ENCODE results near the gene SH3BGRL2.
A peak's percentile ranks its signal among the peaks of the same experiment; 100 is the strongest.
"Not testable (repeated sequence)": the region's sequence is repeated elsewhere in the genome, so short reads cannot be mapped to it uniquely, and the experiment has no call there.

The SH3BGRL2 gene

DNA sequence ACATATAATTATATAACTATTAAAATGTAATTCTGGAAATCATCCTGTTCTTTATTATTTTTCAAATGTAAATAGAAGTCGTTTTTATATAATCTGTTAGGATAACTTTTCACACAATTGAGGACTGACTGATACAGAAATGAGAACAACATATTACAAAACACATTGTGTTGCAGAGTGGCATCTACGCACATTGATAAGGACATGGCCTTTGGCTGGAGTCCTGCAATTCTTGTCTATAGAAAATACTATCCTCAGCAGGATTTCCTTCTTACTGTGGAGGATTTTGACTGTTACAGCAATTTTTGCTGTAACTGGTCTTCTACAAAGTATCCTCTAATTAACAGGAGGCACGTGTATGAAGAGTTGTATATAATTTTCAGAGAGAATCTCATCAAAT is 19.8 kb downstream of the SH3BGRL2 start:
- DNase-seq: no peak

DNA sequence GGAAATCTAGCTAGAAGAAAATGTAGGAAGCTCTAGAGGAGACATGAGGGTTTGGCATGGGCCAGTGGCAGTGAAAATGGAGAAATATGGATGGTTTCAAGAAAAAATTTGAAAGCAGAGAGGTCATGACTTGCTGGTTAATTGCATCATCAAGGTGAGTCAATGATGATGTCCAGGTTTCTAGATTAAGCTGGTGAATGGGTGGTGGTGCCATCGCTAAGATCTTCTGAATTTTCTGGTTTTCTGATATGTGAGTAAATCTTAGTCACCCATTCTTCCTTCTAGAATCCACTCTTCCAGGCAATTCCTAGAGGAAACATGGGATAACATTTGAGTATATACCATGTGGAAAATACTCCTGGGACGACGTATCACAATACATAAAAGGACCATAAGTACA is 25.0 kb downstream of the SH3BGRL2 start:
- no peak for DNase-seq

DNA sequence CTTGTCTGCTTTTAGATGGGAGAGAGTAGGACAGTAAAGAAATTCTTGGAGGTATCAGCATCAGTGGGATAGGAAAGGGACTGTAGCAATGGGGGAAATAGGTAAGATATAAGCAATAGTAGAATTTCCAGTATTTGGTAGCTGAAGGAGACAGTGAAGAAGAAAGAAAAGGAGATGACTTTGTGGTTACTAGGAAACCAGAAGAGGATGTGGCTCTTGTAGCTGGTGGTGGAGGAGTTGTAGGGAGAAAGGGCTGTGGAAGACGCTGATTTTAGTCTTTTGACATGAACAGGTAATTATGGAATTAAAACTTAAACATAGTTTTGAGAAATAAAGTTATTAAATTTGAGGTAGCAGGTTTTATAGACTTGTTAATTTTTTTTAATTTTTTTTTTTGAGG is 26.1 kb downstream of the SH3BGRL2 start:
- DNase-seq: no peak

DNA sequence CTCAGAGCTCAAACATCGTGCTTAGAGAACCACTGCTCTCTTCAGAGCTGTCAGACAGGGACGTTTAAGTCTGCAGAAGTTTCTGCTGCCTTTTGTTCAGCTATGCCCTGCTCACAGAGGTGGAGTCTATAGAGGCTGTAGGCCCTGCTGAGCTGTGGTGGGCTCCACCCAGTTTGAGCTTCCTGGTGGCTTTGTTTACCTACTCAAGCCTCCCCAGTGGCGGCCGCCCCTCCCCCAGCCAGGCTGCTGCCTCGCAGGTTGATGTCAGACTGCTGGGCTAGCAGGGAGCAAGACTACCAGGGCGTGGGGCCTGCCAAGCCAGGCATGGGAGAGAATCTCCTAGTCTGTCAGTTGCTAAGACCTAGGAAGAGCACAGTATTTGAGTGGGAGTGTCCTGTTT is 32.5 kb downstream of the SH3BGRL2 start:
- not testable (repeated sequence) for DNase-seq

DNA sequence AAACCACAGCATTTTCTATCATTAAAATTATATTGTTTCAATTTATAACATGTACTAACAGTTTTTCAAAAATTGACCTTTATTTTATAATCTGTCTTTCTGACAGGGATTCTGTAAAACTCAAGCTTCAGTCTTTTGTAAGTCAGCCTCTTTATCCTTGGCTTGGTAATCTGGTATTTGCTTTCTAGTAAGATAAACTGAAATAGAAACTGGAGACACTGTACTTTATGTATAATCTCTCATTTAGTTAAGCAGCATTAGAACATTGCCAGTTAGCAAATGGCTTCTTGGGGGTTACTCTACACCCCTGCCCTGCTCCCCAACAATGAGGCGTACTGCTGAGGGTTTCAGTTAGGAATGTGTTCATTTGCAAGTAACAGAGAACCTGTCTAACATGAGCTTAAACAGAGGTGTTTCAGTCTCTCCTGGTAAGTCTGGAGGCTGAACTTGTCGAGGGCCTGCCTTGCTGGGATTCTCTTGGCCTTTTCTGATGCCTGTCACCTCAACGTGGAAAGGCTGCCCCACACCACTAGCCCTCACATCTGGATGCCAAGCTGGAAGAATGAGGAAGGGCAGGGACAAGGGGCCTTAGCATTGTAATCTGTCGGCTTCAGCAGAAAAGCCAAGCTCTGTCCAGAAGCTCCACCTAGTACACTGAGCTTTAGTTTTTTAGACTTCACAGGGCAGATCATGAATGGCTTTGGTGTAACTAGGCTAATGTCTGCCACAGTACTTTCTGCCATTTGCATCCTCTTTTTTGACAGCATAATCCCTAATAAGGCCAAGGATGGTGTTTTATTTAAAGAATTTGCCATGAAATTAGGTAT is 34.8 kb downstream of the SH3BGRL2 start:
- no peak for DNase-seq

DNA sequence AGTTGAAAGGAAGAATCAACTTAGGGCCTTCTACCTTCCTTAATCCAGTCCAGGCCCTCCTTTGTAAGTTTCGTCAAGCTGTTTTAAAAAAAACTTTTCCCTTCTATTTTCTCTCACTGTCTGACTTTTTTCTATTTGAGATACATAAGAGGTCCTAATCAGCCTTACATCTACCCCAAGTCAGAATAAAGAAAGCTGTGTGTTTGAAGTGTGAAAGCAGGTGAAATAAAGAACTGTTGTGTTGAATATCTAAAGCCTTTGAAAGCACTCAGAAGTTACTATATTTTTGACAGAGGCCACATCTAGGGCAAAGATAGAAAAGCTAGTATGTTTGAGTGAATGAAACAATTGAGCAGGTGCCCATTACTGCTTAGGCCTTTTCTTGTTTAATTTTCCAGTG is 35.5 kb downstream of the SH3BGRL2 start:
- no peak for DNase-seq

DNA sequence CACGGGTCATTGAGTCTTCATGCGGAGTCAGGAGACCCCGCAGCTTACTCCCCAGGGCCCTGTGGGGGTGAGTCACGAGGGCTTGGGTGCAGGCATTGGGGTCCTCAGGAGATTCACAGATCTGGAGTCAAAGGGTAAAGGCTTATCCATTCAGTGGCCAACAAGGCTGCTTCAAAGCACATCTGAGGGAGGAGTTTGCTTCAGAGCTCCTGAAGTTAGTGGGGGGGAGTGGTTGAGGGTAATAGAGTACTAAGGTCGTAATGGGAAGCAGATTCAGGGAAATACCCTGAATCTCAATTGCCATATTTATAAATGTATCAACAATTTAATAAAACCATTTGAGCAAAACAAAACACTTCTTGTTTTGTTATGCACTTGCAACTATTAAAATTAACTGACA is 37.3 kb downstream of the SH3BGRL2 start:
- DNase-seq: no peak

DNA sequence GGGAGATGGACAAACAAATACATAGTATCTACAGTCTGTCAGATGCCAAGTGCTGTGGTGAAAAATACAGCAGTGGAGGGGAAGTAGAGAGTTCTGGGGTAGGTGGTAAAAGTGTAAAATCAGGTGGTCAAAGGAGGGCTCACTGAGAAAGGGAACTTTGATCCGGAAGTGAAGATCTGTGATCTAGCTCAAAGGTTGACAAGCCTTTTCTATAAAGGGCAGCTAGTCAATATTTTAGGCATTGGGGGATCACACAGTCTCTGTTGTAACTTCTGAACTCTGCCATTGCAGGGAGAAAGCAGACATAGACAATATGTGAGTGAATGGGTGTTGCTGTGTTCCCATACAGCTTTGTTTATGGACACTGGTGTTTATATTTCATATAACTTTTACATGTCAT is 38.6 kb downstream of the SH3BGRL2 start:
- no peak for DNase-seq

DNA sequence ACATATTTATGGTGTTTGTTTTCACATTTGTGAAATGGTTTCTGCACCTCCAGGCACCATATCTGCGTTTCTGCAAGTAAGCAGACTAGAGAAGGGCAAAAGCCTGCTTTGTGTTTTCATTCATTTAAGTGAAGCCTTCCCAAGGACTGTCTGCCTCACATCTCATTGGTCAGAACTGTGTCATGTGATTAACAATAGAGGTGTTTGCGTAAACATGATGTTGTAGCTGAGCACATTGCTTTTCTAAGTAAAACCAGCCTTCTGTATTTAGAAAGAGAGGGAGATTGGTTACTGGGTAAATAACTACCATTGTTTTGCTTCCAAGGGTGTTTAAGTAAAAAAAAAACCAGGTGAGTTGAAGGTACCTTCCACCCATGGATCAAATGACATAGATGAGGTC is 39.7 kb downstream of the SH3BGRL2 start:
- no peak for DNase-seq

DNA sequence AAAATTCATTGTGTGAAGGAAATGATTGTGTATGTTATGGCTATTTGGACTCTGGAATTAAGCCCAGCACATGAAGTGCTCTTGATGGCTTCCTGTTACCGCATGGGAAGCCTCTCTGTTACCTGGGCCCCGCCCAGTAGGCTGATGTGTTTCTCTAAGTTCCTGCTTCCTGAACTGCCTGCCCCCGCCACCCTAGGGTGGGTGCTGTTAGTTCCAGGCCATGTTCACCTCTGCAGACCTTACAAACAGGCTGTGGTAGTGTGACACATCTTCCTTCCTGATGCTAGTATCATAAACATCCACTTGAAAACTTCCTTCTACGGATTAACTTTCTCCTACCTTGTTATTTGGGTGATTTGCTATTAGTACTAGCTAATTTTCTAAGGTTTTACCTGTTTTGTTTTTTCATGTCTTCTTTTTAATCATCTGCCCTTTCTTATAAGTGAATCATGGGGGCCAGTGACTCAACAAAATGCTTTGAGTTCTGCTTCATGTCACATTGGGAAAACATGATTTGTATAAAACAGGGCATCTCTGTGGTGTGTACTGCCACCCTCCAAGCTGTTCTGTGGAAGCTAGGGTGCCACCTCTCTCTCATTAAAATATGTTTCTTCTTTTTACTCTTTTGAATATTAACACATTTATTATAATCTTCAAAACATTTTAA is 40.6 kb downstream of the SH3BGRL2 start:
- no peak for DNase-seq

DNA sequence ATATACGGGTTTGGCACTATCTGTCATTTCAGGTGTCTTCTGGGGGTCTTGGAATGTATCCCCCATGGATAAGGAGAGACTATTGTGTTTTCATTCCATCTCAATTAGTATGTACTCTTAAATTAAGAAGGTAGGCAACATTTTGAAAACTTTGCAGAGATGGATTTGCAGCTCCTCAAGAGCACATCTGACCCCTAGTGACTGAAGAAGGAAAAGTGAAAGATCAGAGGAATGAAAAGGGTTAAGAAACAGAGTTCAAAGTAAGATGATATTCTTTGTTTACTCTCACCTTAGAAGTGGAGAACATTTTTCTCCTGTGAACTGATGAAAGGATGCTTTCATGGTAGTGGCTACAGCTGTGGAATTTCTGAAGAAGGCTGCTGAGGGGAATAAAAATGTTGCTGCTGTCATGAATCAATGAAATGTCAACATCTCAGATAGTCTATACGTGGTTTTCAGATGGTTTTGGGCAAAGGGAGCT is 41.5 kb downstream of the SH3BGRL2 start:
- DNase-seq: no peak

DNA sequence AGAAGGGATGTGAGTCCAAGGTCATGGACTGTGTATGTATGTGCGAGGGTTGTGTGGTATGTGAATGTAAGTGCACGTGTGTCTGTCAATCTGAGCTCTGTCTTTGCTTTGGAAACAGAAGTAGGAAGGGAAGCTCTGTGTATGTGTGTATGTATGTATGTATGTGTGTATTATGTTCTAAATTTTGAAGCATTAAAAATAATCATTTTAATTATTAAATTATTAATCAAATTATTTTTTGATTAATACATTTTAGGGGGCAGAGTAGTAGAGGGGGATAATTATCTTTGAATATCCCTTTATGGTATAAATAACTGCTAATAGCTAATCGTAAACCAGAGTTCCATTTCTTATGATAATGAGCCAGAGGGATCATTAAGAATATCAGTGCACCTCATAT is 42.8 kb downstream of the SH3BGRL2 start:
- DNase-seq: no peak

DNA sequence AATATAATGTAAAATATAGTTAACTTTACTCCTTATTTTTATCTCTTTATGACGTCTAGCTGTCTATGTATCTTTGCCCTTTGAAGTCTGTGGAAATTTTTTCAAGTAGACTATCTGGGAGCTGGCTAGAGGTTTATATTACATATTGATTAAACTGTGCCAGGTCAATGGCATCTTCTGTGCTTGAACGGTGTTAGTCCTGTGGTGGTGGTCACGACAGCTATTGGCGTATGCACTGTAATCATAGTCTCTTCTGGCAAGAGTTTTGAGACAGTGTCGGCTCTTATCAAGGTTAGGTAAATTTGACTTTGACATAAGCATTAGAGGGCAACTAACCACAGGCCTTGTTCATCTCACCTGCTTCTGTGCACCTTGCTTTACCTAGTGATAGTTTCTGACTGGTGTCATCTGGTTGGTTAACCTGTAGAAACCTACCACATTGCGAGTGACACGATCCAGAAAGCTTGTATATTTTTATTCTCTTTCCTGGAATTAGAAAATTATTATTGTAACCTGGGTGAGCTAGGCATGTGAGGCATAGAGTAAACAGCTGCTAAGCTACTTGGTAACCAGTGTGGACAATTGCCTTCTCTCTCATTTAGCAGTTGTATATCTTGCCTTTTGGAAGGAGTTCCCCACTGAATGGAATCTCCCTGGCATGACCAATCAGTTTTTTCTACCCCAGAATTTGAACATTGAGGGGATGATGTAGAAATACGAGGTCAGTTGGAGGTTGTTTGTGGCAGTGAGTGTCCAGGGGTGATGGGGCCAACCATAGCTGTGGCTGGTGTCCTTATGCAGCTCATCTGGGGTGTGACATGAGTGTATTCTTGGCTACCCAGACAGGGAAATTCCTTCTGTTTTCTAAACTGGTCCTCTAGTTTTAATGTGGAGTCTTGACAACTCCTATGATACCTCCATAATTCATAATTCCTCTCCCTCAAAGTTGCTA is 45.9 kb downstream of the SH3BGRL2 start:
- no peak for DNase-seq

DNA sequence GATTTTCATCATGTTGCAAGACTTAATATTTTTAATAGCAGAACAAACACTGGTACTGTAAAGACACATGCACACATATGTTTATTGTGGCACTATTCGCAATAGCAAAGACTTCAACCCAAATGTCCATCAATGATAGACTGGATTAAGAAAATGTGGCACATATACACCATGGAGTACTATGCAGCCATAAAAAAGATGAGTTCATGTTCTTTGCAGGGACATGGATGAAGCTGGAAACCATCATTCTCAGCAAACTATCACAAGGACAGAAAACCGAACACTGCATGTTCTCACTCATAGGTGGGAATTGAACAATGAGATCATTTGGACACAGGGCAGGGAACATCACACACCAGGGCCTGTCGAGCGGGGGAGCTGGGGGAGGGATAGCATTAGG is 51.6 kb downstream of the SH3BGRL2 start:
- DNase-seq: not testable (repeated sequence)

DNA sequence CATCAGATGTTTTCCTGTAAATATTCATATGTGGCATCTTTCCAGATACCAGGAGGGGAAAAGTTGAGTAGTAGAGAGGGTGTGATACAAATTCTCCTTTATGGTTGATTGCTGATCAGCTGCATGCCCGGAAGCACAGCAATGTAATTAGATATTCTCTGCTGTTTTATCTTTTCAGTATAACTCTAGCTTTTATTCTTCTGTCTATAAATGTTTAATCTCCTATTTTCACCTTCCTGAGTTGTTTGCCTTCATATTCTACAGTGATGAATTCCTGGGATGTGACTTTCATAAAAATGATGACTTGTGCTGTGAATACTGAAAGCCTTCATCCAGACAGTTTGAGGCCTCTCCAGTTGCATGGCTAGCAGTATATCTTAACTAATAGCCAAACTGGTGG is 53.7 kb downstream of the SH3BGRL2 start:
- no peak for DNase-seq

DNA sequence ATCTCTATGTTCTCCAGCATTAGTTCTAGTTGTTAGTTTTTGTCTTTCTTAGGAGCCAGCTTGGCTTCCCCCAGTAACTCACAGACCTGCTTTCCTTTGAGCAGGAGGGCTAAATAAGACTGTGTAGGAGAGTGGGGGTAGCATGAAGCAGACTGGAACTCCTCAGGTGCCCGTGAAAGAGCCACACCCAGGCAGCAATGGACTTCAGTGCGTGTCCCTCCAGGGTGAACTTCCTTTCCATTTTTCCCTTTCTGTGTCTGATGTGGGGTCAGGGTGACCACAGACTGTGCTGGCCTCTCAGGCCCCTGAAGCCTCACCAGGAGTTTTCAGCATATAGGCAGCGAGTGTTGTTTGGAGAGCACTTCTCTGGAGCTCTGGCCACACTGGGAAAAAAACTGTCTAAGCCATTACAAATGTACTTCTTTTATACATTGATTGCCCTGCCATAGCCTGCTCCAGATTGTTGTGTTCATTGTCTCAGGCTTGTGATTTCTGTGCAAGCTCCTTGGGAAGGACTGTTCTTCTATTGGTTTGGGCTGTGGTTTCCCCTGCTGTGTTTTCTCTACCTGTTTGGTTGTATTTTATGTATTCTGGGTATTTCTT is 55.7 kb downstream of the SH3BGRL2 start:
- DNase-seq: no peak

DNA sequence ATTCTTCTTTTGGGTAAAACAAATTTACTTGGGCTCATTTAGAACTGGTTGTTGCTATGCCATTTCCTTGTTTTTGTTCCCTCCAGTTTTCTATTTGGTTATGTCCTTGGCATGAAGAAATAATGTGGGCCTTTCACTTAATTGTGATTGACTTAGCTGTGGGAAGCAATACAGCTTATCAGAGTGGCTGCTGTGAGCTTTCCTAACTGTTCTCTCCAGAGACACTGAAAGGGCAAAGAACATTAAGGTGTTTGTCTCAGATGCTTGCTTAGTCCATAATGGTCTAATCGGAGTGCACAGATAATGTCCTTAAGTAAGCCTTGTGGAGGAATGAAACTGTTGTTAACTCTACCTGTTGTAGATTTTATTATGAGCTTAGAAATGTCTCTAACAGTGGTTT is 56.6 kb downstream of the SH3BGRL2 start:
- no peak for DNase-seq

DNA sequence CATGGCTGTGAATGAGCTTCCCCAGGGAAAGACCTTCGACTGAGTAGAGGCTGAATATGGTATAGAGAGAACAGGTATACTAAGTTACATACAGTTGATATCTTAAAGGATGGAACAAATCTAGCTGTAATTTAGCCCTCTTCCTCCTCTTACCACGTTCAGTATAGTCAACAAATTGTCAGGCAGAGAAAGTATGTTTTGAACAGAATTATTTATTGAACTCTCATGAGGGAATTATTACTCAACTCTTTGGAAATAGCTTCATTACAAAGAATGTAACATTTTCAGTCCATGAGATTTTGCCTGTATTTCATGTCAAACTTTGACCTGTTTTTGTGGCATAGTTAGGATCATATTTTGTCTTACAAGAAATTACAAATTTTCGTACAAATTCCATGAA is 63.0 kb downstream of the SH3BGRL2 start:
- DNase-seq: no peak

DNA sequence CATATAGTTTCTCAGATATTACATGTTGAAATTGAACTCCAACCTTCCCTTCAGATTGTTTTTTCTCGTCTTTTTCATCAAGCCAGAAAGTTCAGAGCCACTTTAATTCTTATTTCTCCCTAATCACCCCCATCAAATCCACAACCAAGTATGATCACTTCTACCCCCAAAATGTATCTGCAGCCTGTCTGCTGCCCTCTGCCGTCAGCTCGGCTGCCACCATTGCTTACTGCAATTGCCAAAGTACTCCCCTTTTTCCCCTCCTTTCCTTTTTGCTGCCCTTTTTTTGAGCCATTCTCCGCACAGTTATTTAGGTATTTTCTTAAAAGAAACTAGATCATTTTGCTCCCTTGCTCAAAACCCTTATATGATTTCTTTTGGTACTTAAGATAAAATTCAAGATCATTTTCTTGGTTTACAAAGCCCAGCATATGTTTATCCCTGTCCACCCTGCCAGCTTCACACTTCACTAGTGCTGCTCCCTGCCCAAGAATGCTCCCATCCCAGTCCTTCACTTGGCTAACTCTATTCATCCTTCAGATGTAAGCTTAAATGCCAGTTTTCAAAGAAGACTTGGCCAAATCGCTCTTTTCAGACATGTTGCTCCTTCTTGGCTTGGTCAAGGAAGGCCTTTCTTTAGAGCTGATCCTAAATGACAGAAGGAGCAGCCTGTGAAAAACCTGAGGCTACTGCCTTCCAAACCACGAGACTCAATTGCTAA is 63.7 kb downstream of the SH3BGRL2 start:
- peak; percentile 21 for DNase-seq

DNA sequence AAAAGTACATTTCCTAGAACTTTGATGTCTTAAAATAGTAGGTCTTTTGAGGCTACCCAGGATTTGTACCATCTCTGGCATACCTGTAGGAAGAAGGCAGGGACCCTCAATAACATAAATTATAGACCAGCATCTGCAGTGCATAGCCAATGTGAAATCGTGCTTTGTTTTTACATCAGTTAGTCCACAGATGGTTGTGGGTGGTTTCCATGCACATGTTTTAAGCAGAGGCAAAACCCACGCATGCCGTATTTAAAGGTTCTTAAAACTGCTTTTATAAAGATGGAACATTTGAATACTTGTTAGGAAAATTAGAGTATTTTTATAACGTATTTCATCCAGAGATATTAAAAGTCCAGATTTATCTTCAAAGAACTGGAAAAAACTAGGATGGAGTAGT is 66.3 kb downstream of the SH3BGRL2 start:
- DNase-seq: no peak

DNA sequence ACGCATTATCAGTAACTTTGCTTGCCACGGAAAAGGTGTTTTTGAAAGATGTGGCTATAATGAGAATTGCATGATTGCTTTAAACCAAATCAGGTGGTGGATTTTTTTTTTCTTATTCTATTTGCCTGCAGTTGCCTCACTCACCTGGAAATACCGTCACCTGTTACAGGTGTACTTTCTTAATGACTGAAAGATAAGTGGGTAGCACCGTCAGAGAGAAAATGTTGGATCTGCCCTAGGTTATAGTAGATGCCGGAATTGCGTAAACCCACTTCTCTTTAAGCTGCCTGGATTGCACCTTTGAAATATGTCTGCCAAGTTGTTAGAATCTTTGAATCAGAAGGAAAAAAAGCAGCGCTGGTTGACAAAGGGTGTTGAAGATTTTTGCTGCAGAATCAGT is 68.5 kb downstream of the SH3BGRL2 start:
- DNase-seq: no peak

DNA sequence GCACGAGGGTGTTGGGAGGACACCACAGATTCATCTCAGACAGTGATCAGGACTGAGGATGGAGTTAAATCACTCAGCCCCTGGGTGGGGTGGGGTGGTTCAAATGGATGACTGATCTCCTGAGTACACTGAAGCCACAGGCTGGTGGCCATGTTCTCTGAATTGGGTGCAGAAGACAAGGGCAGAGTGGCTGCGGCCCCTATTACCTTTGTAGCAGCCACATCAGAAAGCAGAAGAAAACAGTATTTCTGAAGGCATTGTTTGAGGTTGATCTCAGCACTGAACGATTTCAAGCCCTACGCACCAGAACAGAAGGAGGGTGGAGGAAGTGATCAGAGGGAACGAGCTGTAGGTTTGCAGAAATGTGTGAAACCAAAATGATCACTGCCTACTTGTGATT is 71.6 kb downstream of the SH3BGRL2 start:
- DNase-seq: no peak
